AG08395 (cell line): ENCODE measurements around the gene SPAG8.

ENCODE experiments used
- DNase-seq: peaks from one replicate; pipeline ENCODE4 v3.0.0; 2012; ENCODE audit warnings: mixed read lengths, low spot score

The SPAG8 gene

GRCh38 chr9:35808433-35808832 is 3.6 kb downstream of the SPAG8 start:
- DNase-seq, result no peak

GRCh38 chr9:35806101-35806500 is 6.0 kb downstream of the SPAG8 start:
- DNase-seq, result no peak

DNA sequence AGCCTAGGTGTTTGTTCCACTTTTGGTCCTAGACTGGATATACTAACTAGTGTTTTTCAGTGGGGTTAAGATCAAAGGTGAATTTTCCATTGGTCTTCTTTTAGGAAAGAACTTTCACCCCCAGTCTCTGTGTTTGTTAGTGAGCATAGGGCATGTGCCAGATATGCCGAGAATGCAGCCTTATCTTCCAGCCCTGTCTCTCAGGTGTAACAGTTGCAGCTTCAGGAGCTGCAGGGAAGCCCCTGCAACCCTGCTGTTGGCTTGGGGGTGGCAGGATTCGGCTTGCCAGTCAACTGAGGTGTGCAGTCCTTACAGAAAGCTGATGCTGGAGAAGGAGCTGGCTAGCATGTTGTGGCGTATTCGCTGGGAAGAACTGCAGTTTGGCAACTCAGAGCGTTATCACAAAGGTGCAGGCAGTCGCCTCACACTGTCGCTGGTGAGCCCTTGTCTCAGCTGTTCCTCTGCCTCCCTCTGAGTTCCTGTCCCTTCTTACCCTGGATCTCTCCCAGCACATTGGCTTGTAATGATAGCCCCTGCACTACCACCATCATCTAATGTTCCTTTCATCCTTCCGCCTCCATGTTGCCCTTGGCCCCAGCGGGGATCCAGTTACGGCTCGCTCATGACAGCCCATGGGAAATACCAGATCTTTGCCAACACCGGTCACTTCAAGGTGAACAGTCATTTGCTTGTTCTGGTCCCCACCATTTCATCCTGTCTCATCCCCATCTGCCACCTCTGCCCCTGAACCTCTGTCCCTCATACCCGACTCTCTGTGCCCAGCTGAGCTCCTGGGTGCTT is 10.5 kb downstream of the SPAG8 start:
- DNase-seq, result no peak

DNA sequence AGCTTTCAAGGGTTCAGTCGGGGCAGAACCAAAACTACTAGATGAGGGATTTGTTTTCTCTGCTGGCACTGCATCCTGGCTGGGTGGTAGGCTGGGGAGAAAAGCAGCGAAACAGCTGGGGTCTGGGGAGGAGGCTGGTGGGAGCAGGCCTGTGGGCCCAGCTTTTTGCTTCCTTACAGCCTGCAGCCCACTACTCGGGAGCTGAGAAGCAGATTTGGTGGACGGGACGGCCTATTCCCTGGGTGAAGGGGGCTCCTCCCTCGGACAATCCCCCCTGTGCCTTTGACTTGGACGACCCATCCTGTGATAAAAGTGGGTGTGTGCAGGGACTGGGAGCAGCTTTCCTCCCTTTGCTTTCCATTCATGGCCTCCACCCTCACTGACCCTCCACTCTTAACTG is 11.5 kb downstream of the SPAG8 start:
- DNase-seq, result no peak

- peak; percentile 51 for DNase-seq
These were observed 13.2 kb downstream of the SPAG8 start for GRCh38 chr9:35798658-35799374.

- no peak for DNase-seq
These were observed 14.6 kb downstream of the SPAG8 start for GRCh38 chr9:35797311-35798109.

- no peak for DNase-seq
These were observed 16.4 kb downstream of the SPAG8 start for GRCh38 chr9:35795695-35796094.

DNA sequence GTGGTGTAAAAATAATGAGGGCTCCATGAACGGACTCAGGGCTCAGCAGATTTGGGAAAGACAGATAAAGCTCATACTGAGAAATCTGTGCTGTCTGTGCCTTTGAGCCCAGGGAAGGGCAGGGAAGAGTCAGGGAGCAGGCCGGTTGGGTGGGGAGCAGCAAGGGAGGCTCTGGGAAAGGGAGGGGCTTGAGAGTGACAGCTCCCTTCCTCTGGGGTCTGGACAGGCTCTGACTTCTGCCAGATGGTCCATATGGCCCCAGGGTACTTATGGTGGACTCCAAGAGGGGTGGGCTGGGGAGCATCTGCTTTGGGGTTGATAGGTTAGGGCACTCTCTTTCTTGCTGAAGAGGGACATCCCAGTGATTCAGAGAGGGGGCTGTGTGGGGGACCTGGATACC is 18.6 kb downstream of the SPAG8 start:
- no peak for DNase-seq

- no peak for DNase-seq
These were observed 19.2 kb downstream of the SPAG8 start for GRCh38 chr9:35792826-35793225.

- DNase-seq, result no peak
These were observed 19.8 kb downstream of the SPAG8 start for GRCh38 chr9:35792024-35792813.

DNA sequence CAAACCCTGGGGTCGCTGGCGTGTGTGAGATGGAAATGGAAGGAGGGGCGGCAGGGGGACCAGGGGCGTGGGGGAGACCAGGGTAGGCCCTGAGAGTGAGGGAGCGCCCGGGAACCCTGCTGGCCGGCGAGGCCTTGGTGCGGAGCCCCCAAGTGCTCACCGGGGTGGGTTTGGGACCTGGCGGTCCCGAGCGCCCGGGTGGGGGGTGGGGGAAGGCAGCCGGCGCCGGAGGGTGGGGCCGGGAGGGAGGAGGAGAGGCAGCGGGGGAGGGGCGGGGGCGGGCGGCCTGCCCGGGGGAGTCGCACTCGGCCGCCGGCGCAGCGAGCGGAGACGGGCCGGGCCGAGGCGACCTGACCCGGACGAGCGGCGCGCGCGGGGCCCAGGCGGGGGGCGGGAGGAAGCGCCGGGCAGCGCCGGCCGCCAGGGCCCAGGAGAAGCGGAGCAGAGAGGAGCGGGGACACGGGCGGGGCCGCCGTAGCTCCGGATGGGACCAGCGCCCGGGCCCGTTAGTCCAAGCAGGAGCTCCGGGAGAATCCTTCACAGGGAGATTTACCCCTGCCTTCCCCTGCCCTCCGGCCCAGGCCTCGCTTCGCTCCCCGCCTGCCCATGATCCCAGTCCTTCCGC is 20.7 kb downstream of the SPAG8 start, which contains the start of gene NPR2:
Gene NPR2, plus strand, starts transcription at position 295 of the 625 bp plus-strand sequence. CDS start 818 bp downstream, outside the sequence.
- peak; percentile 62 for DNase-seq

- DNase-seq, result peak; percentile 92
These were observed 21.4 kb downstream of the SPAG8 start for GRCh38 chr9:35790385-35791296.

- no peak for DNase-seq
These were observed 22.1 kb downstream of the SPAG8 start for GRCh38 chr9:35790025-35790384.

DNA sequence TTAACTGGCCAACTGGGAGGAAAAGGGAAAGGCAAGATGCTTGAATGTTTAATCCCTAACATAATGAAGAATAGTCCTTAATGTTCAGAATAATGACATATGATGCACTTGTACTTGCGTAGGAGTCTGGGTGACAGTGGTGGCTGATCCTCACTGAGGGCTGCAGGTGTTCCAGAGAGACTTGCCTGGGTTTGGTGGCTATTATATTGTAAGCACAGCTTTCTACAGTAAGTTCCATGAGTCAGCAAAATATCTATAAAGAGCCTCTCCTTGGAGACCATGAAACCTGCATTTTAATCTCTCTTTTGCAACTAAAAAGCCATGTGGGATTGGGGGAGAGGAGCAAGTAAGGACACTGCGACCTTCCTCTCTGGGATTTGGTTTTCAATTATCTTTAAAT is 22.5 kb downstream of the SPAG8 start:
- no peak for DNase-seq

DNA sequence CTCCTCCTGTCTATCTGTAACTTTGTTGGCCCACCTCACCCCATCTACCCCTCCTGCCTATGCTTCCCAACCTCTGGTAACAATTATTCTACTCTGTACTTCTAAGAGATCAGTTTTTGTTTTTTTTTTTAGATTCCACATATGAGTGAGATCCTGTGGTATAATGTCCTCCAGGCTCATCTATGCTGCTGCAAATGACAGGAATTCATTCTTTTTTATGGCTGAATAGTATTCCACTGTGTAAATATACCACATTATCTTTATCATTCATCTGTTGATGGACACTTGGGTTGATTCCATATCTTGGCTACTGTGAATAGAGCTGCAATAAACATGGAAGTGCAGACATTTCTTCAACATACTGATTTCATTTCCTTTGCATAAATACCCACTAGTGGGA is 28.6 kb downstream of the SPAG8 start:
- DNase-seq, result no peak

- DNase-seq, result no peak
These were observed 31.0 kb downstream of the SPAG8 start for GRCh38 chr9:35781066-35781465.

DNA sequence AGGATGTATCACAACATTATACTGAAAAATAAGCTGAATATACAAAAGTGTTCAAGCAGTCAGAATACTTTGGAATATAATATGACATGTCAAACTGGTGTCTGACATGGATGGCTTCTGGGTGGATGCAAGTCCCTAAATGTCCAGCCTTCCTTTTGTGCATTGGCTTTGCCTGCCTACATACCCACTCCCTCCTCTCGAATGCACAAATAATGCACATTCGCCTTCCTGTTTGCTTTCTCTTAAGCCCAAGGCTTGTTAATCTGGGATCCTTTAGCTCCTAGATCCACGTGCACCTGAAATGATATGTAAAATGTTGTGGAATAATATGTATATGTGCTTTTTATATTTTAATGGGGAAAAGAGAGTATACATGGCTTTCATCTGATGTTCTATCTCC is 33.6 kb downstream of the SPAG8 start:
- DNase-seq, result no peak

- no peak for DNase-seq
These were observed 36.0 kb downstream of the SPAG8 start for GRCh38 chr9:35776018-35776417.

- DNase-seq, result no peak
These were observed 37.0 kb downstream of the SPAG8 start for GRCh38 chr9:35774907-35775635.

DNA sequence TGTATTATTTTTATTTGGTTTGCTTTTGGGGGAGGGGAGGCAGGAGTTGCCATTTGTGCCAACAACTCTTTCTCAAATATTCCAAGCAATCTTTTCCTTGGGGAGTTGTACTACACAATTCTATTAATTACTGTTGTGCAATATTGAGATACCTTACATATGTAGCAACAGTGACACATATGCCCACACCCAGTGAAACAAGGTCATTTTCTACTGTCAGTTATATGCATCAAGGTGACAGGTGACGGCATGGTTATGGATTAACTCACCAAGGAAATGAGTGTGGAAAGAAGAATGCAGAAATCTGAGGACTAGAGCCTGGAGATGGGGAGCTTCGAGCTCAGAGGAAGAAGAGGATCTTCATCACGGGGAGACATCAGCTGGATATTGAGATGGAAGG is 40.1 kb downstream of the SPAG8 start:
- no peak for DNase-seq
